ENCODE measurements around the gene PRSS3. TPM values are rescaled to one million over a fixed set of nuclear protein-coding genes. Genes with fewer than 3 reads are reported as not detected.
A peak's percentile ranks its signal among the peaks of the same experiment; 100 is the strongest.
"Not testable (repeated sequence)": the region's sequence is repeated elsewhere in the genome, so short reads cannot be mapped to it uniquely, and the experiment has no call there.

Gene PRSS3
- total RNA-seq (under 1 TPM; 0.72 to 0.84 TPM), polyA plus RNA-seq (not detected)

- POLR2A ChIA-PET = no interaction called here
- no peaks in the 10 kb centered on the region for H3K27me3 ChIP-seq (ENCODE audit: insufficient read depth, low read length, poor library complexity, severe bottlenecking)
- H3K27me3 Mint-ChIP-seq = peaks cover 6 to 37% of the 10 kb centered on the region in 2 donors
- H3K4me3 ChIP-seq (ENCODE audit: low read length) = no peak within 1 kb of the TSS
- DNase-seq = no peak
- peaks cover 0 to 4% (median 0%) of the 10 kb centered on the region in 3 donors for H3K36me3 Mint-ChIP-seq
- H3K36me3 ChIP-seq (ENCODE audit: insufficient read depth, low read length) = no peaks in the 10 kb centered on the region
- no peak within 1 kb of the TSS for H3K27ac ChIP-seq (ENCODE audit: low read depth, low read length)
- peaks cover 0 to 2% (median 0%) of the 10 kb centered on the region in 5 donors for H3K9me3 Mint-ChIP-seq
- no peaks in the 10 kb centered on the region for H3K4me1 ChIP-seq (ENCODE audit: insufficient read depth, low read length)
- no peaks in the 10 kb centered on the region for H3K9me3 ChIP-seq (ENCODE audit: low read length)
- H3K4me1 Mint-ChIP-seq = no peaks in the 10 kb centered on the region
- H3K27ac Mint-ChIP-seq = no peak within 1 kb of the TSS
- no peak within 1 kb of the TSS for H3K4me3 Mint-ChIP-seq
- CTCF ChIA-PET = interaction anchor here (1.6 kb wide), 1 partner anchor 19 kb away, joined by 4 read pairs; no protein-coding TSS in a partner anchor
Measured at GRCh38 chr9:33795281-33795680, at the start of gene PRSS3. PRSS3 (plus strand) TSS chr9:33795561; CDS start chr9:33795574, 13 bp downstream.

GRCh38 chr9:33748633-33749304 lies 46.6 kb upstream of the PRSS3 start:
- Mint-ChIP-seq H3K4me3 (peak overlapping the region; percentile 80 to 90 (median 87)), H3K27ac (peak overlapping the region; percentile 52 to 91 (median 88)), H3K36me3 (no peaks in the 10 kb centered on the region), H3K27me3 (peaks cover 29 to 40% of the 10 kb centered on the region in 2 donors), H3K4me1 (peaks cover 38 to 56% (median 42%) of the 10 kb centered on the region in 3 donors), H3K9me3 (no peaks in the 10 kb centered on the region)
- Histone ChIP-seq H3K9me3 (ENCODE audit: low read length) (no peaks in the 10 kb centered on the region), H3K4me1 (ENCODE audit: insufficient read depth, low read length) (peaks cover 7% of the 10 kb centered on the region), H3K27me3 (ENCODE audit: insufficient read depth, low read length, poor library complexity, severe bottlenecking) (peaks cover 12% of the 10 kb centered on the region), H3K27ac (ENCODE audit: low read depth, low read length) (no peak overlapping the region), H3K36me3 (ENCODE audit: insufficient read depth, low read length) (no peaks in the 10 kb centered on the region), H3K4me3 (ENCODE audit: low read length) (peak overlapping the region; percentile 34)
- POLR2A ChIA-PET = interaction anchor here (1.0 kb wide), 1 partner anchor 27 kb away, joined by 4 read pairs; no protein-coding TSS in a partner anchor
- CTCF ChIA-PET = interaction anchor here (1.5 to 1.8 kb wide), 5 partner anchors 11 to 275 kb away, joined by 3 to 7 read pairs (median 7); partner anchors contain the start of gene NOL6
- DNase-seq = peak; percentile 32 to 83 (median 54)

- not testable (repeated sequence) for H3K4me1 ChIP-seq (ENCODE audit: insufficient read depth, low read length); H3K27ac ChIP-seq (ENCODE audit: low read depth, low read length); H3K9me3 ChIP-seq (ENCODE audit: low read length); H3K36me3 ChIP-seq (ENCODE audit: insufficient read depth, low read length); H3K9me3 Mint-ChIP-seq; H3K36me3 Mint-ChIP-seq
- Mint-ChIP-seq H3K4me1 (peaks cover 38 to 56% (median 42%) of the 10 kb centered on the region in 3 donors), H3K27me3 (peaks cover 30 to 39% of the 10 kb centered on the region in 2 donors), H3K4me3 (peak overlapping the region; percentile 80 to 90 (median 87)), H3K27ac (peak overlapping the region; percentile 52 to 91 (median 88))
- H3K27me3 ChIP-seq (ENCODE audit: insufficient read depth, low read length, poor library complexity, severe bottlenecking) = peaks cover 12% of the 10 kb centered on the region
- ChIA-PET CTCF (interaction anchor here (1.5 to 1.8 kb wide), 4 partner anchors 12 to 125 kb away, joined by 4 to 7 read pairs (median 7); no protein-coding TSS in a partner anchor), POLR2A (interaction anchor here (1.0 kb wide), 1 partner anchor 27 kb away, joined by 4 read pairs; no protein-coding TSS in a partner anchor)
- H3K4me3 ChIP-seq (ENCODE audit: low read length) = peak overlapping the region; percentile 34
- DNase-seq = peak in 2 of 5 donors; percentile 35 to 72
Measured at GRCh38 chr9:33749305-33749654, 46.1 kb upstream of the PRSS3 start.

GRCh38 chr9:33750307-33750838 lies 45.0 kb upstream of the PRSS3 start:
- Histone ChIP-seq H3K9me3 (ENCODE audit: low read length) (no peaks in the 10 kb centered on the region), H3K36me3 (ENCODE audit: insufficient read depth, low read length) (no peaks in the 10 kb centered on the region), H3K27ac (ENCODE audit: low read depth, low read length) (no peak overlapping the region), H3K4me1 (ENCODE audit: insufficient read depth, low read length) (peaks cover 7% of the 10 kb centered on the region), H3K27me3 (ENCODE audit: insufficient read depth, low read length, poor library complexity, severe bottlenecking) (peaks cover 15% of the 10 kb centered on the region), H3K4me3 (ENCODE audit: low read length) (no peak overlapping the region)
- ChIA-PET POLR2A (no interaction called here), CTCF (interaction anchor here (1.5 to 1.8 kb wide), 4 partner anchors 13 to 126 kb away, joined by 4 to 7 read pairs (median 7); no protein-coding TSS in a partner anchor)
- Mint-ChIP-seq H3K27me3 (peaks cover 33 to 47% of the 10 kb centered on the region in 2 donors), H3K4me3 (peak overlapping the region; percentile 9 to 90 (median 85)), H3K27ac (no peak overlapping the region), H3K36me3 (no peaks in the 10 kb centered on the region), H3K4me1 (peaks cover 38 to 56% (median 42%) of the 10 kb centered on the region in 3 donors), H3K9me3 (no peaks in the 10 kb centered on the region)
- peak in 1 of 5 donors; percentile 48 for DNase-seq

GRCh38 chr9:33750839-33751339 lies 44.5 kb upstream of the PRSS3 start:
- H3K27ac Mint-ChIP-seq = peak overlapping the region in 1 of 8 donors; percentile 40
- H3K4me1 Mint-ChIP-seq = peaks cover 38 to 53% (median 42%) of the 10 kb centered on the region in 3 donors
- peak overlapping the region in 4 of 7 donors; percentile 10 to 90 (median 51) for H3K4me3 Mint-ChIP-seq
- POLR2A ChIA-PET = no interaction called here
- no peak overlapping the region for H3K27ac ChIP-seq (ENCODE audit: low read depth, low read length)
- H3K9me3 Mint-ChIP-seq = no peaks in the 10 kb centered on the region
- no peak overlapping the region for H3K4me3 ChIP-seq (ENCODE audit: low read length)
- peaks cover 7% of the 10 kb centered on the region for H3K4me1 ChIP-seq (ENCODE audit: insufficient read depth, low read length)
- H3K27me3 ChIP-seq (ENCODE audit: insufficient read depth, low read length, poor library complexity, severe bottlenecking) = peaks cover 18% of the 10 kb centered on the region
- no peaks in the 10 kb centered on the region for H3K36me3 ChIP-seq (ENCODE audit: insufficient read depth, low read length)
- no peaks in the 10 kb centered on the region for H3K36me3 Mint-ChIP-seq
- no peaks in the 10 kb centered on the region for H3K9me3 ChIP-seq (ENCODE audit: low read length)
- no peak for DNase-seq
- CTCF ChIA-PET = interaction anchor here (0.7 kb wide), 1 partner anchor 127 kb away, joined by 3 read pairs; no protein-coding TSS in a partner anchor
- peaks cover 33 to 48% of the 10 kb centered on the region in 2 donors for H3K27me3 Mint-ChIP-seq

GRCh38 chr9:33751536-33752129 lies 43.7 kb upstream of the PRSS3 start:
- Histone ChIP-seq H3K4me1 (ENCODE audit: insufficient read depth, low read length) (peaks cover 7% of the 10 kb centered on the region), H3K4me3 (ENCODE audit: low read length) (no peak overlapping the region), H3K9me3 (ENCODE audit: low read length) (no peaks in the 10 kb centered on the region), H3K36me3 (ENCODE audit: insufficient read depth, low read length) (no peaks in the 10 kb centered on the region), H3K27ac (ENCODE audit: low read depth, low read length) (no peak overlapping the region), H3K27me3 (ENCODE audit: insufficient read depth, low read length, poor library complexity, severe bottlenecking) (peaks cover 18% of the 10 kb centered on the region)
- ChIA-PET POLR2A (no interaction called here), CTCF (interaction anchor here (0.7 kb wide), 1 partner anchor 127 kb away, joined by 3 read pairs; no protein-coding TSS in a partner anchor)
- no peak for DNase-seq
- H3K4me3 Mint-ChIP-seq = peak overlapping the region in 6 of 7 donors; percentile 3 to 90 (median 34)
- H3K27me3 Mint-ChIP-seq = peaks cover 33 to 53% of the 10 kb centered on the region in 2 donors
- peak overlapping the region in 2 of 8 donors; percentile 20 to 24 for H3K27ac Mint-ChIP-seq
- peaks cover 38 to 50% (median 42%) of the 10 kb centered on the region in 3 donors for H3K4me1 Mint-ChIP-seq
- no peaks in the 10 kb centered on the region for H3K36me3 Mint-ChIP-seq
- no peaks in the 10 kb centered on the region for H3K9me3 Mint-ChIP-seq

- H3K4me1 ChIP-seq (ENCODE audit: insufficient read depth, low read length) = peaks cover 7% of the 10 kb centered on the region
- Mint-ChIP-seq H3K36me3 (no peaks in the 10 kb centered on the region), H3K4me3 (no peak overlapping the region), H3K27me3 (peaks cover 36 to 55% of the 10 kb centered on the region in 2 donors), H3K9me3 (no peaks in the 10 kb centered on the region), H3K27ac (peak overlapping the region in 1 of 8 donors; percentile 16), H3K4me1 (peaks cover 38 to 50% (median 42%) of the 10 kb centered on the region in 3 donors)
- ChIA-PET POLR2A (no interaction called here), CTCF (no interaction called here)
- no peaks in the 10 kb centered on the region for H3K36me3 ChIP-seq (ENCODE audit: insufficient read depth, low read length)
- peaks cover 18% of the 10 kb centered on the region for H3K27me3 ChIP-seq (ENCODE audit: insufficient read depth, low read length, poor library complexity, severe bottlenecking)
- no peak for DNase-seq
- H3K4me3 ChIP-seq (ENCODE audit: low read length) = no peak overlapping the region
- H3K9me3 ChIP-seq (ENCODE audit: low read length) = no peaks in the 10 kb centered on the region
- H3K27ac ChIP-seq (ENCODE audit: low read depth, low read length) = no peak overlapping the region
Measured at GRCh38 chr9:33752130-33752637, 43.2 kb upstream of the PRSS3 start.

Measured in CD8-positive, alpha-beta memory T cell (primary cell).